GM19372 (cell line): ENCODE results near the gene RAG2.

Experiments
- ATAC-seq: cut with Tn5 transposase; IDR thresholded peaks from one replicate; pipeline ENCODE4 v1.9.1; 2021; ENCODE audit warnings: mild to moderate bottlenecking, low read depth, moderate library complexity; ENCODE audit not compliant: unreplicated experiment

Gene RAG2

GRCh38 chr11:36598051-36598450 lies at the start of gene RAG2:
RAG2 (minus strand) TSS chr11:36598236; CDS start chr11:36594168, 4,068 bp downstream.
- no peak for ATAC-seq

- no peak for ATAC-seq
These were observed 40.5 kb upstream of the RAG2 start for GRCh38 chr11:36638556-36638955.

GRCh38 chr11:36635066-36635862 lies 37.2 kb upstream of the RAG2 start:
- no peak for ATAC-seq

- no peak for ATAC-seq
These were observed 33.7 kb upstream of the RAG2 start for GRCh38 chr11:36631774-36632173.

- no peak for ATAC-seq
These were observed 30.8 kb upstream of the RAG2 start for GRCh38 chr11:36628765-36629244.

- no peak for ATAC-seq
These were observed 30.1 kb upstream of the RAG2 start for GRCh38 chr11:36628141-36628540.

GRCh38 chr11:36627471-36627870 lies 29.4 kb upstream of the RAG2 start:
- ATAC-seq = no peak

- ATAC-seq = no peak
These were observed 29.0 kb upstream of the RAG2 start for GRCh38 chr11:36627006-36627405.

GRCh38 chr11:36623494-36623893 lies 25.5 kb upstream of the RAG2 start:
- no peak for ATAC-seq

- ATAC-seq = no peak
These were observed 24.5 kb upstream of the RAG2 start for GRCh38 chr11:36622431-36623136.

GRCh38 chr11:36620246-36620645 lies 22.2 kb upstream of the RAG2 start:
- ATAC-seq = no peak

- no peak for ATAC-seq
These were observed 21.5 kb upstream of the RAG2 start for GRCh38 chr11:36619502-36619901.

- no peak for ATAC-seq
These were observed 20.5 kb upstream of the RAG2 start for GRCh38 chr11:36618363-36619047.

GRCh38 chr11:36617543-36618362 lies 19.7 kb upstream of the RAG2 start:
- ATAC-seq = no peak

- ATAC-seq = no peak
These were observed 17.8 kb upstream of the RAG2 start for GRCh38 chr11:36615826-36616225.

GRCh38 chr11:36609383-36609782 lies 11.3 kb upstream of the RAG2 start:
- ATAC-seq = no peak

- ATAC-seq = no peak
These were observed 10.6 kb upstream of the RAG2 start for GRCh38 chr11:36608491-36609199.

- ATAC-seq = no peak
These were observed 7.5 kb upstream of the RAG2 start for GRCh38 chr11:36605221-36606216.

- ATAC-seq = no peak
These were observed 4.1 kb upstream of the RAG2 start for GRCh38 chr11:36602135-36602534.
